ENCODE data around the gene PAK6. TPM values are rescaled to one million over a fixed set of nuclear protein-coding genes. Genes with fewer than 3 reads are reported as not detected.

Gene PAK6
- total RNA-seq = 13.2 and 13.8 TPM in 2 replicates
- long read RNA-seq, partial matches to known transcripts = 1 of 3 reads
- long read RNA-seq, other reads (novel, unspliced or antisense) = 1 of 3 reads

- peak; percentile 61 for DNase-seq (ENCODE audit: low spot score, unreplicated experiment)
- Mint-ChIP-seq H3K4me3 (ENCODE audit: low read depth) (peak within 1 kb of the TSS; percentile 64), H3K27me3 (peaks cover 9% of the 10 kb centered on the region), H3K9me3 (ENCODE audit: low read depth) (no peaks in the 10 kb centered on the region), H3K36me3 (ENCODE audit: insufficient read depth) (no peaks in the 10 kb centered on the region), H3K27ac (peak within 1 kb of the TSS; percentile 56), H3K4me1 (ENCODE audit: low read depth) (peaks cover 9% of the 10 kb centered on the region)
- no peak for TF ChIP-seq CTCF (IDR thresholded peaks at IDR 0.05; ENCODE audit: unreplicated experiment)
Measured at GRCh38 chr15:40238532-40239403, at the start of gene PAK6. TSS of gene PAK6 (plus strand) at chr15:40239063. CDS start at chr15:40264786, 25,723 bp downstream.

- no peak overlapping the region for H3K4me3 Mint-ChIP-seq (ENCODE audit: low read depth)
- H3K36me3 Mint-ChIP-seq (ENCODE audit: insufficient read depth) = peaks cover 15% of the 10 kb centered on the region
- no peak for TF ChIP-seq CTCF (IDR thresholded peaks at IDR 0.05; ENCODE audit: unreplicated experiment)
- no peaks in the 10 kb centered on the region for H3K27me3 Mint-ChIP-seq
- no peaks in the 10 kb centered on the region for H3K9me3 Mint-ChIP-seq (ENCODE audit: low read depth)
- H3K4me1 Mint-ChIP-seq (ENCODE audit: low read depth) = peaks cover 3% of the 10 kb centered on the region
- no peak for DNase-seq (ENCODE audit: low spot score, unreplicated experiment)
- no peak overlapping the region for H3K27ac Mint-ChIP-seq
Measured at GRCh38 chr15:40190591-40190990, 48.3 kb upstream of the PAK6 start.

GRCh38 chr15:40192942-40193341 lies 45.9 kb upstream of the PAK6 start:
- peaks cover 9% of the 10 kb centered on the region for H3K4me1 Mint-ChIP-seq (ENCODE audit: low read depth)
- H3K9me3 Mint-ChIP-seq (ENCODE audit: low read depth) = no peaks in the 10 kb centered on the region
- H3K4me3 Mint-ChIP-seq (ENCODE audit: low read depth) = no peak overlapping the region
- H3K27ac Mint-ChIP-seq = no peak overlapping the region
- DNase-seq (ENCODE audit: low spot score, unreplicated experiment) = no peak
- H3K27me3 Mint-ChIP-seq = no peaks in the 10 kb centered on the region
- TF ChIP-seq CTCF (IDR thresholded peaks at IDR 0.05; ENCODE audit: unreplicated experiment) = no peak
- peaks cover 19% of the 10 kb centered on the region for H3K36me3 Mint-ChIP-seq (ENCODE audit: insufficient read depth)

- Mint-ChIP-seq H3K27me3 (no peaks in the 10 kb centered on the region), H3K4me3 (ENCODE audit: low read depth) (no peak overlapping the region), H3K9me3 (ENCODE audit: low read depth) (no peaks in the 10 kb centered on the region), H3K4me1 (ENCODE audit: low read depth) (peaks cover 9% of the 10 kb centered on the region), H3K27ac (no peak overlapping the region), H3K36me3 (ENCODE audit: insufficient read depth) (peaks cover 10% of the 10 kb centered on the region)
- no peak for TF ChIP-seq CTCF (IDR thresholded peaks at IDR 0.05; ENCODE audit: unreplicated experiment)
- no peak for DNase-seq (ENCODE audit: low spot score, unreplicated experiment)
Measured at GRCh38 chr15:40197434-40197833, 41.4 kb upstream of the PAK6 start.

GRCh38 chr15:40198355-40199085 lies 40.3 kb upstream of the PAK6 start:
- no peak for TF ChIP-seq CTCF (IDR thresholded peaks at IDR 0.05; ENCODE audit: unreplicated experiment)
- Mint-ChIP-seq H3K36me3 (ENCODE audit: insufficient read depth) (peaks cover 12% of the 10 kb centered on the region), H3K4me3 (ENCODE audit: low read depth) (no peak overlapping the region), H3K27ac (no peak overlapping the region), H3K4me1 (ENCODE audit: low read depth) (peaks cover 9% of the 10 kb centered on the region), H3K9me3 (ENCODE audit: low read depth) (no peaks in the 10 kb centered on the region), H3K27me3 (no peaks in the 10 kb centered on the region)
- no peak for DNase-seq (ENCODE audit: low spot score, unreplicated experiment)

Measured in progenitor cell of endocrine pancreas (in vitro differentiated cells).